Measurements from ENCODE around the gene CHCHD4.
"Not testable (repeated sequence)": the region's sequence is repeated elsewhere in the genome, so short reads cannot be mapped to it uniquely, and the experiment has no call there.

The CHCHD4 gene

DNA sequence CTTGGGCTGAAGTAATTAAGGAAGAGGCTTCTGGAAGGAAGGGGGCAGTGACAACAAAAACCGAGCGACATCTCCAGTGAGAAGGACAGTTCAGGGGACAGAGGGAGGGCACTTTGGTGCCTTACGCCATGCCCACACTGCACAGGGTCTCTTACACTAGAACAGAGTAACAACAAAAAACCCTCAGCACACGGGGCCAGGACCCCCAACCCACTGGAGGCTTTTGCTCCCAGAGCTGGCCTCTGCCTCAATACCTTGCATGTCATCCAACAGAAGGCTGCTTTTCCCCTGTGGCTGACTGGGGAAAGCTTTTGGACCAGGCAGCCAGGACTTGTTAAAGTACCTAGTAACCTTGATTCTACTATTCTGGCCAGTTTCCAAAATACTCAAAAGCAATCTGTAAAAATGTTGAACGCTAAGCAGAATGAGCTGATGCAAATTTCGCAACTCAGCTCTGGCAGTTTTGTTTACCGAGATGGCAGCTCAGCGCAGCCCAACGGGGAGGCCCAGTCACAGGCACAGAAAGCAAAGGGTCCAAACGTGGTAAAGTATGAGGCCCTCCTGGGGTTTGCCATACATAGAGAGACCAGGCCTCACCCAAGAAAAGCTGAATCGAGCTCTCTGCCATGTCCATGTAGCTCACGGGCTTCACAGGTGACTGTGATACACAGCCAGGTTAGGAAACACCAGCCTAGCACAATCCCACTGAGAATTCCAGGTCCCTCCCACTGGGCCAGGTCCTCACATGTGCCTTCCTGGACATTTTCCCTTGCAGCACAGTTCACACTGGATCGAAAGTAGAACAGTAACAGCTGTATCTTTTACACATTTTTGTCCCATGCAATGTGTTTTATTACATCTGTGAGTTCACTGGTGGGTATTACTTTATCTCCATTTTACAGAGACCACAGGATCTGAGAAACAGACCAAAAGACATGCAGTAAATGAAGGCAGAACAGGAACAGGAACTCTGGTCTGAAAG lies 6.0 kb downstream of the CHCHD4 start:
- DNase-seq: no peak

DNA sequence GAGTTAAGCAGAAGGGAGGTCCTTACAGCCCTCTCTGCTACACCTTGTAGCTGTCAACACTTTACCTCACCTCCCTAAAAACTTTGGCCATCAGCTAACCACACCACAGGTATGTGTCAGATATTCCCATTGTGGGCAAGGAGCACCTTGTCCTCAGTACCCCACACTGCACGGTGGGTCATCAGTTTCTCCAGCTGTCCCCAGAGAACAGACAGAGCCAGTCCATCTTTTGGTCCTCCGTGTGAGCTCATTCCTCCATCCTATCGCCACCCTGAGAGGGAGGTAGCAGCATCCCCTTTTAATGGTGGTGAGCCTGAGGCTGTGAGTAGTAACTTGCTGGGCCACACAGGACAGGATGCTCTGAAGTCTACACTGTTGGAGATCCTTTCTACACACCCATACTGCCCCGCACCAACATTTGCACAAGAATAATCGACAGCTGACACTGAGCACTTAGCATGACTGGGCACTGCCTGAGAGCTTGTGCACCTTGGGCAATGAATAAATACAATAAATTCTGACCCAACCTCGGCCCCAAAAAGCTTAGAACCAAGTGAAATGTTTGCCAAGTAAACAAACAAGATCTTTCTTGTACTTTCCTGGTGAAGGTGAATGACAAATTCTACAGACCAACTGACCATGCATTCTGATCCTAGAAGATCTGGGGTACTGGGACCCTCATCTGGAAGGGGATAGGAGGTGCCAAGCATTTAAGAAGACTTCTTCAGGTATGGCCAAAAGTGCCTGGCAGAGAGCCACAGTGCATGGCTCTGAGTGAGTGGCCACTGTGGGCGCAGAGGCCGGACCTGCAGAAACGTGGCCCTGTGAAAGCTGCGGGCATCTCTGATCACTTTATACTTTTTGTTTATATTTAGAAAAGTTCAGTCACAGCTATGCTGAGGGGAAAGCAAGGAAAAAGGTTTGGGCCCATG lies 6.9 kb downstream of the CHCHD4 start:
- no peak for DNase-seq

DNA sequence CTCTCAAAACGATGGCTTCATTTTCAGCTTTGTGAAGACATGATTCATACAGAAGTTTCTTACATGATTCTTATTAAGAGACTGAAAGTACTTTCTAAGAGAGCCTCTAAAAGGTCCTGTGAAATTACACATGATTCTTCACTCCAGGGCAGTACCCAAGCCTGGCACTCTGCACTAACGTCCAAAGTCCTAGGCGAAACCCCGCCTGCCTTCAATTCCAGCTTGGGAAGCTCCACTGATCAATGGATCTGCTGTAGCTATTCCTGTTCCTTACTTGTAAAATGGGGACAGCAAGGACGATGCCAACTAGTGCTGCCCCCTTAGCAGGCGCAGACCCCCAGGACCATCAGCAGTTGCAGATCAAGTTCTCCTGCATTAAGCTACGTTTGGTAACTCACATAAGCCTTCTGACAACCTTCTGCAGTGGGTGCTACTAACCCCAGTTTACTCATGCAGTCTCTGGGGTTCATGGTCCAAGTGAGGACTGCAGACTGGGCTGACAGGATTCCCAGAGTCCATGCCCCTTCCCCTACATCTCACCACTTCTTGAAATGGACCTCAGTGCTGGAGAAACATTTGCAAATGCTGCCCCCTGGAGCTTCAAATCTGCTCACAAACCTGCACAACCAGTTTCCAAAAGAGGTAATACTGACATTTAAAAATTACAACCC lies 10.6 kb downstream of the CHCHD4 start:
- no peak for DNase-seq

GRCh38 chr3:14110699-14111098 lies 14.0 kb downstream of the CHCHD4 start:
- peak; percentile 19 for DNase-seq

GRCh38 chr3:14109821-14110220 lies 14.8 kb downstream of the CHCHD4 start:
- DNase-seq: not testable (repeated sequence)

- no peak for DNase-seq
Measured at GRCh38 chr3:14097616-14098391, 26.9 kb downstream of the CHCHD4 start.

GRCh38 chr3:14096742-14097141 lies 27.9 kb downstream of the CHCHD4 start:
- no peak for DNase-seq

- no peak for DNase-seq
Measured at GRCh38 chr3:14093831-14094230, 30.8 kb downstream of the CHCHD4 start.

- no peak for DNase-seq
Measured at GRCh38 chr3:14092464-14092863, 32.2 kb downstream of the CHCHD4 start.

DNA sequence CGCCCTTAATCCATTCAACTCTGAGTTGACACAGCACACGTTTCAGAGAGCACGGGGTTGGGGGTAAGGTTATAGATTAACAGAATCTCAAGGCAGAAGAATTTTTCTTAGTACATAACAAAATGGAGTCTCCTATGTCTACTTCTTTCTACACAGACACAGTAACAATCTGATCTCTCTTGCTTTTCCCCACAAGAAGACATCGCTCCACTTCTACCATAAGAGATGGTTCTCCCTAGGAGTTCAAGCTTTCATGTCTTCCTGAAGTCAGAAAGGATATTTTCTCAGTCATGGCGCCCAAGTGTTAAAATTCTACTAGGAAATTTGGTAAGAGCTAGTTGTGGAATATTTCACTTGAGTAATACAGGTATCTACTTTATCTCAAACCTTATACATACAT lies 32.7 kb downstream of the CHCHD4 start:
- not testable (repeated sequence) for DNase-seq

GRCh38 chr3:14087461-14087860 lies 37.2 kb downstream of the CHCHD4 start:
- not testable (repeated sequence) for DNase-seq

- DNase-seq: no peak
Measured at GRCh38 chr3:14082108-14082657, 42.5 kb downstream of the CHCHD4 start.

DNA sequence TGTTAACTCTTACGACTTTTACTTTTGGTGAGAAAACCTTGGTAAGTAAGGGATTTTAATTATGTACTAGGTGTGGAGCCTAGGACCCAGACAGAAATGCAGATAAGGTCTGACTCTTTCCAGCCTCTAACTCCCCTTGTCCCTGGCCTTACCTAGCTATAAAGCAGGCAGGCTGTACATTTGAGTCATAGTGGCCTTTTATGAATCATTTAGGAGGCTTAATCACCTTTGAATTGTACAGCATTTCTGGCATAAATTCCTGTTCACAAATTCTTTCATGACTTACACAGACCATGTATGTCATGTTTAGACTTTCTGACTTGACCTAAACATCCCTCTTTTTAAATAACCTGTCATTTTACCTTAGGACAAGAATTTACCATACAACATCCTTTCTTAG lies 47.4 kb downstream of the CHCHD4 start:
- DNase-seq: no peak

DNA sequence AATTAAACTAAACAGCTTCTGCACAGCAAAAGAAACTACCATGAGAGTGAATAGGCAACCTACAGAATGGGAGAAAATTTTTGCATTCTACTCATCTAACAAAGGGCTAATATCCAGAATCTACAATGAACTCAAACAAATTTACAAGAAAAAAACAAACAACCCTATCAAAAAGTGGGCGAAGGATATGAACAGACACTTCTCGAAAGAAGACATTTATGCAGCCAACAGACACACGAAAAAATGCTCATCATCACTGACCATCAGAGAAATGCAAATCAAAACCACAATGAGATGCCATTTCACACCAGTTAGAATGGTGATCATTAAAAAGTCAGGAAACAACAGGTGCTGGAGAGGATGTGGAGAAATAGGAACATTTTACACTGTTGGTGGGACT lies 49.4 kb downstream of the CHCHD4 start:
- not testable (repeated sequence) for DNase-seq

GRCh38 chr3:14064910-14065309 lies 59.8 kb downstream of the CHCHD4 start:
- no peak for DNase-seq

DNA sequence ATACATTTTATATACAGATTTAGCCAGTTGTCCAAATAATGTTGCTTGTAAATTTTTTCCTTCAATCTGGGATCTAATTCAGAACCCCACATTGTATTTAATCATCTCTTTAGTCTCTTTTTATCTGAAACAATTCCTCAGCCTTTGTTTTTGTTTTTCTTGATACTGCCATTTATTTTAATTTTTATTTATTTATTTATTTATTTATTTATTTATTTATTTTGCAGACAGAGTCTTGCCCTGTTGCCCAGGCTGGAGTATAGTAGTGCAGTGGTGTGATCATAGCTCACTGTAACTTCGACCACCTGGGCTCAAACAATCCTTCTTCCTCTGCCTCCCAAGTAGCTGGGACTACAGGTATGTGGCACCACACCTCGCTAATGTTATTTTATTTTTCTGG lies 61.5 kb downstream of the CHCHD4 start:
- DNase-seq: no peak

Data from fibroblast of skin of back (primary cell).